ENCODE results near the gene SPRYD7. TPM values are rescaled to one million over a fixed set of nuclear protein-coding genes. Genes with fewer than 3 reads are reported as not detected.
"Not testable (repeated sequence)": the region's sequence is repeated elsewhere in the genome, so short reads cannot be mapped to it uniquely, and the experiment has no call there.

The SPRYD7 gene
- polyA plus RNA-seq, 1 donor = 9.4 TPM

DNA sequence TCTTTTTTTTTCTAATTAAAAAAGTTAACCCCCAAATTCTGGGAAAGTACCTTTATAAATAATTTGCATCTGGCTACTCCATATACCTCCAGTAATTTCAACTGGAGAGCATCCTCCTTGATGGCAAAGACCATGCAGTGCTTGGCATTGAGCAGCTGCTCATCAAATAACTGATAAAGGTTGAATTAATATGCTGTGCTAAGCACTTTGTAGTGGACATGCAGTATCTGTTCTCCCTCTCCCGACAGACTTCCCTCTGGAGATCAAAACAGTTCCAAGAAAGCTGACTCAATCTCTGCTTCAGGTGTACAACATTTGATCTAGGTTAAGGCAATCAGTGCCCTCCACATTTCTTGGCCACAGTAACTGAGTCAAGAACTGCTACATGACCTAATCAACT is 3.3 kb downstream of the SPRYD7 start:
- no peak for DNase-seq (ENCODE audit: low read depth)

DNA sequence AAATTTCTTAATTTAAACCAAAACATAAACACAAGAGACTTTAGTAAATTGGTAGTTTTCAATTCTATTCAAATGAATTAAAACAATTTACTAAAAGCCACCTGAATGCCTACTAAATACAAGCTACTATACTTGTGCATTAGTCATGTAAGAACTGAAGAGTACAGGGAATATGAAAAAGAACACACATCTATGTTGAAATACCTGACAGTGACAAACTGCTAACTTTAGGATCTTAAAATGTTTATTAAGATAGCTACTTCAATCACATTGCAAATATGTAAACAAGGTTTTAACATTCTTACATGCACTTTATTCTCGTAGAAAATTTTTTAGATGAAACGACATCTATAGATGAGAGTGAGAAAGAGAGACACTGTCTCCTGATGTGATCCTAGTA is 4.1 kb downstream of the SPRYD7 start:
- DNase-seq (ENCODE audit: low read depth) = no peak

DNA sequence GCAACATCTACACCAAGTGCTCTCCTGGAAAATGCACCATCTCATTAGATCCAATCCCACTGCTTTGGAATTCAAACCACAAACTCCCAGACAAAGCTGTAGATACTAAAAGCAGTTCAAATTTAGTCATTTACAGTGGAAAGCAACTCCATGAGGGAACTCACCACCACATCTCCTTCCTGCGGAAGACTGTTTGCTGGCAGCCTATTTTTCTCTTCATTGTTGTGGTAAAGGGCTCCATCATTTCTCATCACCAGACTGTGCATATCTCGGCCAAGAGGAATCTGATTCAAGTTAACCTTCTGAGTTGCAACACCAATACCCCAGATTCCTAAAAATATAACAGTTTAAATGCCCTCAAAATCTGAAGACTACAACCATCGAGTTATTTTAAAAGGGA is 8.4 kb downstream of the SPRYD7 start:
- DNase-seq (ENCODE audit: low read depth) = no peak

DNA sequence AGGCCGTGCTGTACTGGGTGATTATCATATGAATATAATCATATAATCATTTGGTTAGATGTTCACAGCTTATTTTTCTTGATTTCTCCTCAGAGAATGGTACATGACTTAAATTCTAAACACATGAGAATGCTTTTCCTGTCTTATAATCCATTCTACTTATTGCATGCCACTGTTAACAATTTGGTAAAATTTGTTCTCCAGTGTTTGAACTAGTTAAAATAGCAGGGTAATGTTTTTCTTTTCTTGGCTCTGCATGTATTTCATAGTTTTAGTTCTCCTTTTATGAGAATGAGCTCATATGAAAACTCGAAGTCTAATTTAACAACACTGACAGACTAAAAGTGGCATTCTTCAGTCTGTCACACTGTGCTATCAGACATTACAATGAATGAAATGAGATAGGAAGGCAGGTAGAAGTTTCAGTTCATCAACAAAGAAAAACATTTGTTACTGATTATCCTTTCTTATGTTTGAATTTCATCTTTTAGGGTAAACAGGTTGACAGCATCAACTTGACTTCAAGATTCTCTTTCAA is 10.2 kb downstream of the SPRYD7 start:
- DNase-seq (ENCODE audit: low read depth) = no peak

DNA sequence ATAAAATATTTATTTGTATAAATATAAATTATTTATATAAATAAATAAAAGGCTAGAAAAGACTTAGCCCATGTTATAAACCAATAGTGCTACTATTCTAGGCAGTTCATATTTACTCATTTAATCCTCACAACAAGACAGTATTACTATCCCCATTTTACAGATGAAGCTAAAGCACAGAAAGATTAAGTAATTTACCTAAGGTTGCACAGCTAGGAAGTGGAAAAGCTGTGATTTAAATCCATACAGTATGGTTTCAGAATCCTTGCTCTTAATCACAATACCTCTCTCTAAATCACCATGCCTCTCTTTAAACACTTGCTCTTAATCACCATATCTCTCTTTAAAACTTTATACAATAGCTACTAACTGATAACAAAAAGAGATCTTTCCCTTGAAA is 13.8 kb downstream of the SPRYD7 start:
- no peak for DNase-seq (ENCODE audit: low read depth)

DNA sequence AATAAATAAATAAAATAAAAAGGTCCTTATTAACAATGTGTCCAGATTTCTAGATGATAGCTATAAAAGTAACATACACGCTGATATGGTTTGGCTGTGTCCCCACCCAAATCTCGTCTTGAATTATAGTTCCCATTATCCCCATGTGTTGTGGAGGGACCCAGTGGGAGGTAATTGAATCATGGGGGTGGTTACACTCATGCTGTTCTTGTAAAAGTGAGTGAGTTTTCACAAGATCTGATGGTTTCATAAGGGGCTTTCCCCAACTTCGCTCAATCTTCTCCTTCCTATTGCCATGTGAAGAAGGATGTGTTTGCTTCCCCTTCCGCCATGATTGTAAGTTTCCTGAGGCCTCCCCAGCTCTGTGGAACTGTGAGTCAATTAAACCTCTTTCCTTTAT is 15.2 kb downstream of the SPRYD7 start:
- not testable (repeated sequence) for DNase-seq (ENCODE audit: low read depth)

DNA sequence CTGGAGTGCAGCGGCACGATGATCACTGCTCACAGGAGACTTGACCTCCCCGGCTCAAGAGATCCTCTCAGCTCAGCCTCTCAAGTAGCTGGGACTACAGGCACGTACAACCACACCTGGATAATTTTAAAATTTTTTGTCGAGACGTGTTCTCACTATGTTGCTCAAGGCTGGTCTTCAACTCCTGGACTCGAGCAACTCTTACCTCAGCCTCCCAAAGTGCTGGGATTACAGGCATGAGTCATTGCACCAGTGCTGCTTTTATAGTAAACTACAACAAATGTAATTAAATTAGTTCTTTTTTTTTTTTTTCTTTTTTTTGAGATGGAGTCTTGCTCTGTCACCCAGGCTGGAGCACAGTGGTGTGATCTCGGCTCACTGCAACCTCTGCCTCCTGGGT is 18.0 kb downstream of the SPRYD7 start:
- DNase-seq (ENCODE audit: low read depth) = not testable (repeated sequence)

DNA sequence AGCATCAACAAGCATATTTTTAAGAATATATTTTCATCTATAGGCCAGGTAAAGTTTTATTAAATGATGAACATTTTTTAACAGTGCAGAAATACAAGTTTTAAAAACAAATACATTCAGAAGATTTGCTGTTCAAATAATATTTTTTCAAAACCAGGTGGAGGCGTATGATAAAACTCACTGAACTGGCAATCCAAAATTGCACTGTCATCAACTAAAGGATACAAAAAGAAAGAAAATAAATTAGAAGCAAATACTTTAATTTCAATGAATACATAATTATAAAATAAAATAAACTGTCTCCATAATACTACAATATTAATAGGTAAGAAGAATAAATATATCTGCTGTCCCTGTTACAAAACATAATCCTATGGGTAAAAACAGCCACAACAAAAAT is 21.2 kb downstream of the SPRYD7 start:
- no peak for DNase-seq (ENCODE audit: low read depth)

DNA sequence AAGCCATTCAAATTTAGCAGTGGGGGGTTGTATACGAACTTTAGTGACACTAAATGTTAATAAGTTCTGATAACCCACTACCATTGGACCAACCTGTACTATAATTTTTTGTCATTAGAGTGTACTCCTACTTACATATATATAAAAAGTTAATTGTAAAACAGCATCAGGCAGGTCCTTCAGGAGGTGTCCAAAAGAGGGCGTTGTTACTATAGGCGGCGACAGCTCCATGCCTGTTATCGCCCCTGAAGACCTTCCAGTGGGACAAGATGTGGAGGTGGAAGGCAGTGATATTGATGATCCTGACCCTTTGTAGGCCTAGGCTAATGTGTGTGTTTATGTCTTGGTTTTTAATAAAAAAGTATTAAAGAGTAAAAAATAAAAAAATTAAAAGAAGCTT is 27.5 kb downstream of the SPRYD7 start:
- DNase-seq (ENCODE audit: low read depth) = no peak

DNA sequence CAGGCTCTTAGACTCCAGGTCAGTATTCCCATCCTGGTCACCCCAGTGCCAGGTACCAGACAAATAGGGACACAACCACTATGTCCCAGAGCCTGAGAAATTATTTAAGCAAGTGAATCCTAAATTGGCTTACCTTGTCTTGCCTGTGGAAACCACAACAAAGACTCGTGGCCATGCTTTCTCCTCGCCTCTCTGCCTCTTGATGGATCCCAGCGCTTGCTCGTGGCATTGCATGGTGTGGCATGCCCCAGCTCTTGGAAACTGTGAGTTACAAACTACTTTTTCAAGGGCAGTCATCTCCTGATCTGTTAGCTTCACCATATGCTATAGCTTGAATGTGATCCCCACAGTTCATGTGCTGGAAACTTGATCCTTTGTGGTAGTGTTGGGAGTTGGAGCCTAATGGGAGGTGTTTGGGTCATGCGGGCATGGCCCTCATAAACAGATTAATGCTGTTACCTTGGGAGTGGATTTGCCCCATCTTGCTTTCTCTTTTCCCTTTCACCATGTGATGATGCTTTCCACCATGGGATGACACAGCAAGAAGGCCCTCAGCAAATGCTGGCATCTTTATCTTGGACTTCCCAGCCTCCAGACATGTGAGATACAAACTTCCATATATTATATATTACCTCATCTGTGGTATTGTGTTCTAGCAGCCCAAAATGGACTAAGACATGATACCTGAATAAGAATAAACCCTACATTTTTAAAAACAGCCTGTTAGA is 31.2 kb downstream of the SPRYD7 start:
- DNase-seq (ENCODE audit: low read depth) = no peak

DNA sequence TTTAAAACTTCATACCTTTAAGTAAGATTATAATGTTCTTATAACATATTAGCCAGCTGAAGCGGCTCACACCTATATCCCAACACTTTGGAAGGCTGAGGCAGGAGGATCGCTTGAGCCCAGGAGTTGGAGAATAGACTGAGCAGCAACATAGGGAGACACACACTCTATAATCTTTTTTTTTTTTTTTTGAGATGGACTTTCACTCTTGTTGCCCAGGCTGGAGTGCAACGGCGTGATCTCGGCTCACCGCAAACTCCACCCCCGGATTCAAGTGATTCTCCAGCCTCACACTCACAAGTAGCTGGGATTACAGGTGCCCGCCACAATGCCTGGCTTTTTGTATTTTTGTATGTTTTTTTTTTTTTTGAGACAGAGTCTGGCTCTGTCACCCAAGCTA is 37.3 kb downstream of the SPRYD7 start:
- no peak for DNase-seq (ENCODE audit: low read depth)

DNA sequence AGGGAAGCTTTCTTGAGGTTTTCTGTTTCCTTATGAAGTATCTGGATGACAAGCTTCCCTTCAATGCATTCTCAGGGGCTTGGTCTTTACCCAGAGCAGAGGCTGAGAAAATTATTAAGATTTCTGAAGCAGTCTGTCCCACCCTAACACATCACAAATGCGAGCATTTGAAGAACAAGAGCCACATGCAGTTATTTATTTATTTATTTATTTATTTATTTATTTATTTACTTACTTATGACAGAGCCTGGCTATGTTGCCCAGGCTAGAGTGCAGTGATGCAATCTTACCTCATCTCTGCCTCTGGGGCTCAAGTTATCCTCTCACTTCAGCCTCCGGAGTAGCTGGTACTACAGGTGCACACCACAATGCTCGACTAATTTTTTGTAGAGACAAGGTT is 38.4 kb downstream of the SPRYD7 start:
- no peak for DNase-seq (ENCODE audit: low read depth)

DNA sequence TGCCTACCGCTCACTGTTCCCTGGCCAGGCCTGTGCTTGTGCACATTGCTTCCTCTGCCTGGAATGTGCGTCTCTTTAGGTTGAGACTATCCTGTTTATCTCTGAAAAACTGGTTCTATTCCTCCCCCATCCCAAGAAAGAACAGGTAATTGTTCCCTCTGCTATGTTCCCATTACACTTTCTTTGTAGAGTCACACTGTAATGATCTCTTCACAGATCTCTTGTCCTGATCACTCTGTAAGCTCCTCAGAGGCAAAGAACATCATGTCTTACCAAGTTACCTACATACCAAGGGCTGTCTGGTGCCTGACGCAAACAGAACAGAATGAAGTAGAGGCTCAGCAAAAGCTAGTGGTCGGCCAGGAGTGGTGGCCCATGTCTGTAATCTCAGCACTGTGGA is 40.3 kb downstream of the SPRYD7 start:
- no peak for DNase-seq (ENCODE audit: low read depth)

DNA sequence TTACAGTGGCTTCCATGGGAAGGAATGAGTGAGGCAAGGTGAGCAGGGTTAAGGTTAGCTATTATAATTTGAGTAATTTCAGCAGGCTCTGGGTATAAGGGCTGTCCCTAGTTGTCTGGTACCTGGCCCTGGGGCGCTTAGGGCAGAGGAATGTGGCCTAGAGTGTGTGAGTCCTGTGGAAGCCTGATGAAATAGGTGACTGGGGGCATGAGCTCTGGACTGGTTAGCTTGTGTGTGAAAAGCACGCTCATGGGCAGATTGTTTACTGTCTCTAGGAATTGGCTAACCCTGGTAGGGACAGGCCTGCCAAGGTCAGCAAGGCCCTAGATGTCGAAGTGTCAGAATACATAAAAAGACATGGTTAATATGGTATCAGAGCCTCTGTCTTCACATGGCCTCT is 42.5 kb downstream of the SPRYD7 start:
- no peak for DNase-seq (ENCODE audit: low read depth)

DNA sequence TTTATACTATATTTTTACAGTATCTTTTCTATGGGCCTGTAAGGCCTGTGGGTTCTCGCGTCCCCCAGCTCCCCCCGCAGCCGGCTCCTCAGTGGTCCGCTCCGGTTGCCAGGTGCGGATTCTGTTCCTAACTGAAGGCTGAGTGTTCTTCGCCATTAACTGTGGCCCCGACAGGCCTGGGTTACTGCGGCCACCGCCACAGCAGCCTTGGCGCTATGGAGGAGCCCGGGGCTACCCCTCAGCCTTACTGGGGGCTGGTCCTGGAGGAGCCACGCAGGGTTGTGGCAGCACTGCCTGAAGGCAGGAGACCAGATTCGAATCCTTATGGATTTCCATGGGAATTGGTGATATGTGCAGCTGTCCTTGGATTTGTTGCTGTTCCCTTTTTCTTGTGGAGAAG is 45.8 kb downstream of the SPRYD7 start:
- no peak for DNase-seq (ENCODE audit: low read depth)

DNA sequence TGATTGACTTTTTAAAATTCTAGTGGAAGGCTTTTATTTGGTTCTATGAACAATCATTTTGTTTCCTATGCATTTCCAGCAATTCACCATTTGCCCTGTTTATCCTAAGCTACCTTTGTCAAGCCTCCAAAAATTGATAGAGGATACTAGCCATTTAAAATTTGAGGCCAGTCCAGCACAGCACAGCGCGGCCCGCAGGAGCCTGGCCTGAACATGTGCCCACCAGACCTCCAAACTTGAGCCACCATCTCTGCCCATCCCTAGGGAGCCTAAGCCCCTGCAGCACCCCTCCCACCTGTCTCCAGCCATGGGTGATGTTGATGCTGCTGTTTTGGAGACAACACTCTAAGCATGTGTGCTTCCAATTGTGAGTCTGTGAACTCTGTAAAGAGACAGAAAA is 57.5 kb downstream of the SPRYD7 start:
- no peak for DNase-seq (ENCODE audit: low read depth)

DNA sequence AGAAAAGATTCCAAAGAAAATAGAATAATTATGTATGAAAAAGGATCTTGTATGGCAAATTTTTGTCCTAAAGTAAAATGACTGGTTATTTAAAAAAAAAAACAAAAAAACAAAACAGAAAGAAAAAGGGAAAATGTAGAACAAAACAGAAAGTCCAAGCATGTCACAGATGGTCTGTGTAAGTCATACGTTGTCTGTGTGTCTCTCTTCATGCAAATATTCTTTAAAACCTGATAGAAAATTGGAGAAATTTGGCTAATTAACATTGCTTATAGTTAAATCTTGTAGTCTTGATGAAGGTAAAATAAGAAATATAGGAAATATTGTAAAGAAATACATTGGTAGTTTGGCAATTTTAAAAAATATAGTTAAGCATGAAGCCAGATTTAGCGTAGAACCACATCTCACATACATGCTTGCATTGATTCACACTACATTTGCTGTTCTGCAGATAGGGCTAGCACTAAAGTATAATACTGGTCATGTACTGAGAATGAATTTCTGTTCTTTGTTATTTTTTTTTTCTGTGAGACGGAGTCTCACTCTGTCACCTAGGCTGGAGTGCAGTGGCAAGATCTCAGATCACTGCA is 58.4 kb downstream of the SPRYD7 start:
- DNase-seq (ENCODE audit: low read depth) = no peak

DNA sequence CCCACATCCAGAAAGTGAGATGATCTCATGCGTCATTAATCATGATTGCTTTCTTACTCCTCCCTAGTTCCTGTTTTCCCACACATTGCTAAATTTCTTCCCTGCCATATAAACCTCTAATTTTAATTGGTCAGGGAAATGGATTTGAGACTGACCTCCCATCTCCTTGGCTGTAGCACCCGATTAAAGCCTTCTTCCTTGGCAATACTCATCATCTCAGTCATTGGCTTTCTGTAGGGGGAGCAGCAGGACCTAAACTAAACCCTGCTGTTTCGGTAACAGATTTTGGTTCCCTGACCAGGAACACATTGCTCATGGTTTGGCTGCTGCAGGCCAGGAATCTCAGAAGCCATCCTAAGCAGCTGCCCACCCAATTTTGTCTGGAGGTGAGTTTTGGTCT is 61.7 kb downstream of the SPRYD7 start:
- no peak for DNase-seq (ENCODE audit: low read depth)

DNA sequence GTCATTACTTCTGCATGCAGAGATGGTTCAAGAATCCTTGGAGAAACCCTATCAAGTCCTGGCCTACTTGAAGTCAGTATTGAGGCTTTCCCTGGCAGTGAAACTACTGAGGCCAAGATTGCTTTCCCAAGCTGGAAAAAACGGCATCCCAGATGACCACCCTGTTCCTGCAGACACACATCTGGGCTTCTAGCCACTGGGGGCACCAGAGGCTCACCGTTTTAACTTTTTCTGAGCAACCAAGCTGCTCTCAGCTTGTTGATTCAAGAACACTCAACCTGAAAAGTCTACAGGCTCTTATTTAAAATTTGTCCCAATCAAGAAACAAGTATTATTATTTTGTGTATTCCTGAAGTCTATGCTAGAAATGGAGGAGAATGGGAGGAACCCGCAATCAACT is 66.6 kb downstream of the SPRYD7 start:
- no peak for DNase-seq (ENCODE audit: low read depth)

DNA sequence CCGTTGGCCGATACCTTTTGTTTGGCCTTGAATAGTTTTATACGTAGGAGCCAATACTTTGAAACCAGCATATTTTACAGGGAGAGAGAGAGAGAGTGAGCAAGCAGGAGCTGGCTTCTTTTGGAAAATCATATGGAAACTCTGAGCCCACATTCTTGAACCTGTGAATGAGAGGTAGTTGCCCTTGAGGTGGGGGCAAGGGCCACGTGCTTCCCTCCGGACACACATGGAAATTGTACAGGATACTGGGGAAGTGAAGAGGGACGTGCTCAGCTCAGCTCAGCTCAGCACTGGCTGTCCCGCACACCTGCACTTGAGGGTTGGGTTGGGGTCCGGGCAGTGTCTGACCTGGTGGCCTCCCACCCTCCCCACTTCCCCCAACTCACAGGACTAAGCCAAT is 68.3 kb downstream of the SPRYD7 start:
- DNase-seq (ENCODE audit: low read depth) = no peak

DNA sequence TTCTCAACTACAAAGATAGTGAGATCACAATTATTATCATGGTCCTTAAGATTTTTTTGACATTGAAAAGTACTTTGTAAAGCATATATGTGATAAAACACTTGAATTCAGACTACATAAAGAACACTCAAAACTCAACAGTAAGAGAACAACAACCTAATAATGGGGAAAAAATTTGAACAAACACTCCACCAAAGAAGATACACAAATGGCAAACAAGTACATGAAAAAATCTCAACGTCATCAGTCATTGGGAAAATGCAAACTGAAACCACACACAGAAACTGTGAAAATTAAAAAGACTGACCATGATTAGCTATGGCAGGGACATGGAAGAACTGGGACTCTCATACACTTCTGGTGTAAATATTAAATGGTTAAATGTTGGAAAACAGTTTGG is 70.9 kb downstream of the SPRYD7 start:
- no peak for DNase-seq (ENCODE audit: low read depth)

DNA sequence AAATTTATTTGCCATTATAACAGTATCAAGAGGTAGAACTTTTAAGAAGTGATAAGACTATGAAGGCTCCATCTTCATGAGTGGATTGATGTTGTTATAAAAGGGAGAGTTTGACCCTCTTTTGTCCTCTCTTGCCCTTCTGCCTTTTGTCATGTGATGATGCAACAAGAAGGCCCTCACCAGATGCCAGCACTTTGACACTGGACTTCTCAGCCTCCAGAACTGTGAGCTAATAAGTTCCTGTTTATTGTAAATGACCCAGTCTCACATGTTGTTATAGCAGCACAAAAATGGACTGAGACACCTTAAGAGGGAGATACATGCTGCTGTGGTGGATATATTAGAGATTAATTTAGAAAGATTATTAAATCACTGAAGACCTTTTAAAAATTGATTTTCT is 71.6 kb downstream of the SPRYD7 start:
- no peak for DNase-seq (ENCODE audit: low read depth)

All from forelimb muscle (tissue), 1 donor.